NCI-H2227 (cell line): Measurements from ENCODE around the gene SNX9.
"Not testable (repeated sequence)": the region's sequence is repeated elsewhere in the genome, so short reads cannot be mapped to it uniquely, and the experiment has no call there.

Experiments
- DNase-seq: peaks from one replicate; lab custom pipeline; 2025; ENCODE audit not compliant: unreplicated experiment; lab: John Stamatoyannopoulos, UW

SNX9 gene

DNA sequence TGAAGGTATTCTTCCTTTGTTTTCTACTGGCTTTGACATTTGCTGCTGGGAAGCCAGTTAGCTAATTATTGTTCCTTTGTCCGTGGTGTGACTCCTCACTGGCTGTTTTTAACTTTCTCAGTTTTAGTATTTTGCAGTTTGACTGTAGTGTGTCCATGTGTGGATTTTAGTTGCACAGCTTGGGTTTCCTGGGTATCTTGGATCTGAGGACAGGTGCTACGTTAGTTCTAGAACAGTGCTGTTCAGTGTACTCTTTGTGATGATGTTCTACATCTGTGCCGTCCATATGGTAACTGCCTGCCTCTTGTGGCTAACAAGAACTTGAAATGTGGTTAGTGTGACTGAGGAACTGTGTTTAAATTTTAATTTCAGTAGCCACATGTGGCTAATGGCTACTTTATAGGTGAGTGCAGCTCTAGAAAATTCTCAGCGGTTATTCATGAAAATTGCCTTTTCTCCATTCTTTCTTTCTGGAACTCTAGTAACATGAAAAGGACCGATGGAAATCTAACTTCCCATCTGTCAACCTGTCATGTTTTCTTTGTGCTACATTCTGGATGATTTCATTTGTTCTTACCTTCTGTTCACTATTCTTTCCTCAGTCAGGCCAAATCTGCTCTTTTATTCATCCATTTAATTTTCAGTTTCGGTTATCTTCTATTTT lies 7.4 kb downstream of the SNX9 start:
- no peak for DNase-seq

DNA sequence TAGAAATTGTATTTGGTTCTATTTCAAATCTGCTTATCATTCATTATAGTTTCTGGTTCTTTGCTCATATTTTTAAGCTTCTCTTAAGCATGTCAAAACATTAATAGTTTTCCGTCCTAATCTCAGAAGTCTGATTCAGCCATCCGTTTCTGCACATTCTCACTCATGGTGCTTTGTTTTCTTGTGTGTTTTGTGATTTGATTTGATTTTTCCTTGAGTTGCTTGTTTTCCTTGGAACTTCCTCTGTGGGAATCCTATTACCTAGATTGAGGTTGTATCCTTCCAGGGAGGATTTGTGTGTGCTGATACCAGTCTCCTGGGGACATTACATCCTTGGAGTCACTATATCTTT lies 7.9 kb downstream of the SNX9 start:
- DNase-seq = no peak

DNA sequence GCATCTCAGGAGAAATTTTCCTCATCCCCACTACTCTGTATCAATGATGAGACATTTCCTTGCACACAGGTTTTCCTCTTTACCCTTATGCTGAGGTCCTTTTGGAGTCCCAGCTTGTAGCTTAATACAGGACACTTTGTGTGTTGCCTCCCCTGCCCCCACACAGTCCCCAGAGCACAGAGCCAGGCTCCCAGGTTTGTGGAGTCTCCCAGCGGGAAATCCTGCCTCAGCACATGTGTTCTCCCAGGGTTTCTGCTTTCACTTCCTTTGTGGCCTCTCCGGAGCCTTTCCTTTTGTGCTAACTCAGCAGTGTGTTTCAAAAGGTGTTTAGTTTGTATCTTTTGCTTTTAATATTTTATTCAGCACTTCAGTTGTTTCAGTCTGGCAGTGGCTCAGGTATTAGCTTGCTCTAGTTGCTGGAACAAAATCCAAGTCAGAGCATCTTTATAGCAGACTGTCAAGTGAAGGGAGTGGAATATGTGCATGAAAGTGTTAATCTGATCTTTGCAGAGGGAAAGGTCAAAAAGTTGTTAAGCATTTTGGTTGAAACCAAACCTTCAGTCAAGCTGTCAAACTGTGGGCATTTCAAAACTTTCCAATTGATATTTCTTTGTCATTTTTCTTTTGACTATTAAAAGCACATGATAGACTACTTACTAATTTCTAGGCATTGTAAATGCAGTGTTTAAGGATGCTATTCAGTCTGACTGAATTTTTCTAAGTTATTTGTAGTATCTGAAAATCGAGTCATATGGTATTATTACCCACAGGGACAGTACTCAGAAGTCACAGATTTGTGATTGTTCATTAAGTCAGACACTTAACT lies 8.6 kb downstream of the SNX9 start:
- DNase-seq = no peak

DNA sequence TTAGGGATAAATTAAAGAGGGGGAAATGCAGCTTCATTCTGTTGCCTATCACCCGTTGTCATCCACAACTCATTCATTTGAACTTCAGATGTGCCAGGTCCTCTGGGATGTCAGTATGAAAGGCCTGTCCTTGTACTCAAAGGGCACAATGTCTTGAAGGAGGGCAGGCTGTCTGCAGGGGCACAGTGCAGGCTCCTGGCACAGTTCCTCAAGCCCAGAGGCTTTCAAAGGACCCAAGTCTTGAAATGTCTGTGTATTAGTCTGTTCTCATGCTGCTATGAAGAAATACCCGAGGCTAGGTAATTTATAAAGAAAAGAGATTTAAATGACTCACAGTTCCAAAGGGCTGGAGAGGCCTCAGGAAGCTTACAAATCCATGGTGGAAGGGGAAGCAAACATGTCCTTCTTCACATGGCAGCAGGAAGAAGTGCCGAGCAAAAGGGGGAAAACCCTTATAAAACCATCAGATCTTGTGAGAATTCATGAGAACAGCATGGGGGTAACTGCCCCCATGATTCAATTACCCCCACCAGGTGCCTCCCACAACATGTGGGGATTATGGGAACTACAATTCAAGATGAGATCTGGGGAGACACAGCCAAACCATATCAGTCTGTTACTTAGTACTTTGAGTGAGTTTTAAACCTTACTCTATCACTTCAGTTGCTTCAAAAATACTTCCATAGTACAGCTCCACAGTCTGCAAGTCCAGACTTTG lies 9.4 kb downstream of the SNX9 start:
- DNase-seq = no peak

DNA sequence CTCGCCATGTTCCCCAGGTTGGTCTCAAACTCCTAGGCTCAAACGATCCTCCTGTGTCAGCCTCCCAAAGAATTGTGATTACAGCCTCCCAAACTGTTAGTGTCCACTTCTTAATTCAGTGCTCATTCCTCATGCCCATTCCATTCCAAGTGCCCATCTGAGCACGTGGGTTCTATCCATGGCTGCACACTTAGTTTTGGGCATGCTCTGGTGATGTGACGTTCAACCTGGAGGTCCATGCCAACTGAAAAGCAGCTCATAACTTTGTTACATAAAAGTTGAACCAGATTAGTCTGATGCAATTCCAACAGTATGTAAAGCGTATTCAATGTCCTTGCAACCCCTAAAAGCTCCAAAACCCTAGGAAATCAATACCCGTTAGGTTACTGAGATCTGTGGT lies 11.5 kb downstream of the SNX9 start:
- DNase-seq = no peak

DNA sequence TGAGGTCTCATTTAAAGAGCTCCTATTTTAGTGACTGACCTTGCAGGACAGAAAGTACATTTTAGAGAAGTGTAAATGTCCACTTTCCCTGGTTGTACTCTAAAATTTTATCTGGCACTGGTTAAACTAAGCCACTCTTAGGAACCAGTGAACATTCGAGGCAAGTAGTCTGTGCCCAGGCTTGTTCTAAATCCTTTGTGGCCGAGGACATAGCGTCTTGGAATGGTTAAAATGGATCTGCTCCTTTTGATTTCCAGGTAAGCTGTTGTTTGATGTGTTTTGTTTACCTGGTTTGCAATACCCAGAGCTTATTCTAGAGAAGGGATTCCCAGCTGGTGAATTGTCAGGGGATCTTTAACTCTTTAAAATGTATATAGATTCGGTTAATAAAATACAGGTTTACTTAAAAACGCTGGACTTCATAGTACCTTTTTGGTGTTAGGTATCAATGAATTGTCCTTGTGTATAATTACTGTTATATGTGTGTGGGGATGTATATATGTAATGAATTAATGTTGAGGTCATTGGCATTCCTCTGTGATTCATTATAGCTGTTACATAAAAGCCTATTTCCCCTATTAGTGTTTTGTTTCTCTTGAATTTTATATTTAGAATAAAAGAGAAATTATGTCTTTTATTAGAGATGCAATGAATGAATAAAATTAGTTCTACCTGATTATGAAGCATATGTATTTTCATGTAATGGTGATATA lies 15.8 kb downstream of the SNX9 start:
- no peak for DNase-seq

DNA sequence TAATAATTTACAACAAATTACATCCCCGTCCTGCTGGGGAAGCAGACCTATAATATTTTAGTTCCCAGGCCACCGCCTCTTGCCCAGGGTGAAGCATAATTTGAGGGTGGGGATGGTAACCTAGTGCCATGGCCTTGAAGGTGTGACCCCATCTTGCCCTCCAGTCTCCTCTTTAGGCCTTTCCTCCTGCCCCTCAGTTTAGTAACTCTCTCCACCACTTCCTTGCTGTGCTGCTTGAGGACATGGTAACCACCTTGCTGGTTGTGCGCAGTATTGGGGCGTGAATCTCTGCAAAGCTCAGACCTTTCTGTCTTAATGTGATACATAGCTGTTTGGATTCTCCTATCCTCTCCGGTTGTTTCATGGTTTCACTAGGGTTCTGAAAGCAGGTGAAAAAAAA lies 16.6 kb downstream of the SNX9 start:
- no peak for DNase-seq

DNA sequence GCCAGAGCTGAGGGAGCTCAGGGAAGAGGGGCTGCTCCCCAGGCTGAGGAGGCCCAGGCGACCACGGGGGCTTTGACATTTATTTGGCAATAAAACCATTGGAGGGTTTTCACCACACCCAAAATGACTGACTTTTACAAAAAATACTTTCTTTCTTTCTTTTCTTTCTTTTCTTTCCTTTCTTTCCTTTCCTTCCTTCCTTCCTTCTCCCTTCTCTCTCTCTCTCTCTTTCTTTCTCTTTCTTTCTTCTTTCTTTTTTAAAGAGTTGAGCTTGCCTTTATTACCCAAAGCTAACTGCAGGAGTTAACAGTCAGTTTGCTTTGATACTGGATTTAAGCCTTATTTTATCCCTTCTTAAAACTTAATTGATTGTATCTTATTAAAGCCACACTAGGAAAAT lies 17.2 kb downstream of the SNX9 start:
- no peak for DNase-seq

DNA sequence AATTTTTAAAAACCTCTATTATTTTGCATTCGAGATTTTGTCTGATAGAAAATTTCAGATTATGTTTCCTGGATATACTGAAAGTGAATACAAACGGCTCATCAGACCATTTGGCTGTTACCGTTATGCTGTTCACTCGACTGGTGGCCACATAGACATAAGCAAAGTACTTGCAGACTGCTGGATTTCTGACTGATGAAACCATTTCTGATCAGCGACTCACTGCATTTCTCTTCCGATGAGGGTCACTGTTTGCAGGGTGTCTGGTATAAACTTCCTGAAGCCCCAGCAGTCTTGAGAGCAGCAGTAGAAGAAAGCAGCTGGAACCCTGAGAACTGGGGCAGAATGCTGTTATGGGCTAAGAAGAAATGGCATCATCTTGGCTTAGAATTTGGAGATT lies 17.7 kb downstream of the SNX9 start:
- DNase-seq = no peak

DNA sequence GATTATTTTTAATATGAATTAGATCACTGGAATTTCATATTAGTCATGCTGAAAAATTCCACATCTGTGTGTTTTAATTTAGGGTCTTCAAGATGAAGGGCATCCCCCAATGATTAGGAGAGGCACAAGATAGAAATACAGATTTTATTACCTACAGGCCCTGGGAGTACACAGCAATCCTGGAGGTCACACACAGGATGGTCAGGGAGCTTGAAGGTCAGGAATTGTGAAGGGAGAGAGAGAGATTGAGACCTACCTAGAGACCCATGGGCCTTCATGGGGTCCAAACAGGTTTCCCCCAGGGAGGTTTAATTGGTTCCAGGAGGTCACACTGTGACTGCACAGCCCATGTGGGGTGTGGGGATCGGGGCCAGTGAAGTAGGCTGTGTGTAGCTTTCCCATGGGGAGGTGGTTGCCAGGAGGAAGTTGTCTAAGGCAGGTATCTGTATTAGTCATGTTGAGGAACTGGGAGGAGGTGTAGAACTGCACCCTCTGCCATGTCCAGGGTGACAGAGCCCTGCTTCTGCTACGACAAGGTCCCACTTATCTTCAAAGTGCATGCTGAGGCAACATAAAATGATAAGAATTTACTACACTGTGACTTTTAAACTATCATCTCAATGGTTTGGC lies 18.3 kb downstream of the SNX9 start:
- no peak for DNase-seq

DNA sequence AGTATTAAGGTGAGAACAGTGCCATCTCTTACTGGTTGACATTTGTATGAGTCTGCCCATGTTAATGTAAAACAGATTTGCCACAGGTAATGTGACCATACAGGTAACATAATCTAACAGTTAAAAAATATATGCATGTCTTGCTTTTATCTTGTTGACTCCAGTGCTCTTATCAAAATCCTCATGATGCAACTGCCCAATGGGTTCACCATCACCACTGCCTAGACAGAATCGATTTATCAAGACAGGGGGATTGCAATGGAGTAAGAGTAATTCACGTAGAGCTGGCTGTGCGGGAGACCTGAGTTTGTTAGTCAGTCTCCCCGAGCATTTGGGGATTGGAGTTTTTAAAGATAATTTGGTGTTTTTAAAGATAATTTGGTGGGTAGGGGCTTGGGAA lies 19.2 kb downstream of the SNX9 start:
- DNase-seq = no peak

DNA sequence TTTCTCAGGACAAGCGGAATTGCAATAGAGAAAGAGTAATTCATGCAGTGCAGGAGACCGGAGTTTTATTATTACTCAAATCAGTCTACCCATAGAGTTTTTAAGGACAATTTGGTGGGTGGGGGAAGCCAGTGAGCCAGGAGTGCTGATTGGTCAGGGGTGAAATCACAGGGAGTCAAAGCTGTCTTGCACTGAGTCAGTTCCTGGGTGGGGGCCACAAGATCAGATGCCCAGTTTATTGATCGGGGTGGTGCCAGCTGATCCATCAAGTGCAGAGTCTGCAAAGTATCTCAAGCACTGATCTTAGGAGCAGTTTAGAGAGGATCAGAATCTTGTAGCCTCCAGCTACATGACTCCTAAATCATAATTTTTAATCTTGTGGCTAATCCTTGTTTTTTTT lies 21.1 kb downstream of the SNX9 start:
- not testable (repeated sequence) for DNase-seq

DNA sequence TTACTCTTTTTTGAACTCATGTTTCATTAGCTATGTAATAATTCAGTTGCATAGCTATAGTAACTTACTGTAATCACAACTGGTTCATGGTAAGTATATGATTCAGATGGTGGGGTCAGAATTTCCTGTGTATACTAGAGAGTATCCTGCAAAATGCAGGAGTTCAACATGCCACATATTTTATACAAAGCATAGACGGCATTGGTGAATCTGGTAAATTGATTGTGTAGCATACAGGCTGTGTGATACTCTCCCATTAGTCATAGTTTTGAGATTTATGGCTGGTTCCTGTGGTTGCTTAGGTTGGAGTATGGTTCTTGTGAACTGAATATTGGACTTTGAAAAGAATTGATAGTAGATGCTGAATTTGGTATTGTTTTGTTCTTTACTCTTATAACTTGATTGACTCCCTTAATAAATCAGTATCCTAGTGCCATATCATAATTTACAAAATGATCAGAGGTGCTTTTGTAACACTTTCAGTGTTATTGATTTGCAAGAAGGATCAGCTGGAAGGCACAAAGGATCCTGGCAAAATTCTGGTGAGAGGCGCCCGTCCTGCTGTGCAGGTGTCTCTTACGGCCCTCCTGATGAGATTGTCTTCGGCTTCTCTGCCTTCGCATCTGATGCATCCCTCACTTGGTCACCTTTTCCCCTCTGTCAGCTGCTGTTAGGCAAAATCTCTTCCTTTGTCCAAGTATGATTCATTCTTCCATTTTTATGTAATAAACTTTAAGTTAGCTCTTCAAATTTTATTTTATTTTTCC lies 22.6 kb downstream of the SNX9 start:
- DNase-seq = no peak

DNA sequence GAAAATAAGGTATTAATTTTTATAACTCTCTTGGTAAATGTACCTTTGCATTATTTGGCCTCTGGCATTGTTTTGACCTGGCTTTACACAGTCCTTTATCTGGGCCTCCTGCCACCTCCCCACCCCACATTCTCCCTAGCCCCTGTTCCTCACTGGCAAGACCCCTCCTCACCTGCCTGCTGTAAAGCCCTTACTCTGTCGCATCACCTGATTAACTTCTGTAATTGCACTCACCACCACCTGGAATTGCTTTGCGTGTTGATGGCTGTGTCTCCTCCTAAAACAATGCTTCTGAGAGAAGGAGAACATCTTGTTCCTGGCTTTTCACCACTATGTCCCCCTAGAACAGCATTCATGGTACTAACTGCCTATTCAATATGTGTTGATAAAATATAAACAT lies 24.8 kb downstream of the SNX9 start:
- no peak for DNase-seq

DNA sequence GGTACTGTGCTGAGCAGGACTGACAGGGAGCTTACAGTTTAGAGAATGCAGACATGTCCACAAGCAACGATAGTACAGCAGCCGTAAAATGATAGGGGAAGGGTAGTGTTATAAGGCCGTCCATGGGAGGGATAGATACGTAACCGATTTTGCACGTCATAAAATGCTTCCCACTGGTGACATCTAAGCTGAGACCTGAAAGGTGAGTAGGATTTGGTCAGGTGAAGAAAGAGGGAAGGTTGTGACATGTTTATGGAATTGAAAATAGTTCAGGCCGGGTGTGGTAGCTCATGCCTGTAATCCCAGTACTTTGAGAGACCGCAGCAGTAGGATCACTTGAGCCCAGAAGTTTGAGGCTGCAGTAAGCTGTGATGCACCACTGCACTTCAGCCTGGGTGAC lies 25.6 kb downstream of the SNX9 start:
- DNase-seq = no peak

DNA sequence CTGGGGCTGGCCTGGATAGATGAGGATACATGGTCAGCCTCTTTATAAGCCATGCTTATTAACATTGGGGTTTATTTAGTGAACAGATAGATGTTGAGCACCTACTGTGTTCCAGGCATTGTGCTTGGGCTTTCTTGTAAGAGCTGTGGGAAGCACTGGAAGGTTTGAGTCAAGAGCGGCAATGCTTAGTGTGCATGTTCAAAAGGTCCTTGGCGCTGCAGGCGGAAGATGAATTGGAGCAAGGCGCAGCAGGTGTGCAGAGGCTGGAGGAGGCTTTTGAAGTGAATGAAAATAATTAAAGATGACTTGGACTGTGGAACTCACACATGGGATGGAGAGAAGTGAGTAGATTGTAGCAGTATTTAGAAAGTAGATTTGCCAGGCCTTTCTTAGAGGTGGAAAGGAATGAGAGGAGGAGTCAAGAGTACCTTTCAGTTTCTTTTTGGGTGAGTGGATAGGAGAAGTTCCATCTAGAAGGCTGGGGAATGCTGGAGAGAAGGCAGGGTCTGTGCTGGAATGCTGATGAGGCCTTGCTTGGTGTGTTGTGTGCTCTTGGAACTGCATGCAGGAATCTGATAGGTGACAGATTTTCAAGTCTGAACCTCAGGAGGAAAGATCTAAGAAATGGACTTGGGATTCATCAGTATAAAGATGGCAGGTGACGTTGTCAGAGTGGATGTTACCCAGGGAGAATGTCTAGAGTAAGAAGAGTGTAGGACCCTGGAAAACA lies 26.4 kb downstream of the SNX9 start:
- DNase-seq = no peak

DNA sequence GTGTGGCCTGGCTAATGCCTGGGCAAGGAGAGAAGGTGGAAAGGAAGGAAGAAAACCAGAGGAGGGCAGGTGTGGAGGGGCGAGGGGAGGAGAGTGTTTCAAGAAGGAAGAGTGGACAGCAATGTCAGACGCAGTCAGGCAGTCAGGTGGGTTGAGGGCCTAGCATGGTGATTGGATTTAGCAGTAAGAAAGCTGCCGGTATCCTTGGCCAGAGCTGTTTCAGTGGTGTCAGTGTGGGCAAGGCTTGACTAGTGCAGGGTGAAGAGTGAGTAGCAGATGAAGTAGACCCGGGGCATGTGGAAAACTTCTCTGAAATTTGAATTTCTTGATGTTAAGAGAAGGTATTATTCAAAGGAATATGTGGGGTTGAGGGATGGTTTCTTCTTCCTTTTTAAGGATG lies 27.0 kb downstream of the SNX9 start:
- no peak for DNase-seq

DNA sequence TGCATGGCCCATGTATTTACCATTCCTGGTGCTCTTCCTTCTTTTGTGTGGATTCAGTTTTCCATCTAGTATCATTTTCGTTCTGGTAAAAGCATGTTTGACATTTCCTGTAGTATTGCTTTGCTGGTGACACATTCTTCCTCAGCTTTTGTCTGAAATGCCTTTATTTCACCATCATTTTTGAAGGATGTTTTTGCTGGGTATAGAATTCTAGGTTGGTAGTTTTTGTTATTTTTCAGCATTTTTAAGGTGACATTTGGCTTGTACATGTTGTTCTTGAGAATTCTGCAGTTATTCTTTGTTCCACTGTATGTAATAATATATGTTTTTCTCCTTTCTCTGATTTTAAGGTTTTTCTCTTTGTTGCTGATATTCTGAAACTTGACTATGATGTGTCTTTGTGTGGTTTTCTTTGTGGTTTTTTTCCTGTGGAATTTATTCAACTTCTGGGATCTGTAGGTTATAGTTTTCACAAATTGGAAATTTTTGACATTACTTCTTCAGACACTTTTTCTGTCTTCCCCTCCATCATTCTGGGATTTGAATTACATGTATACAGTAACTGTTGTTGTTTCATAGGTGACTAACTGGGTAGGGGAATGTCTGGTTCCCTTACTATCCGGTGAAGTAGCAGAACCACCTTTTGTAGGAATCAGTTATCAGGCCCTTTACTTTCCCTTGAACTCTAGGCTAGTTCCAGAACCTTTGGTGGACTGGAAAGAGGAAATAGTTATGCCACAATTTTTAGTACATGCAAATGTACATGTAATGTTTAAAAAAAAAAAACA lies 30.2 kb downstream of the SNX9 start:
- DNase-seq = no peak

DNA sequence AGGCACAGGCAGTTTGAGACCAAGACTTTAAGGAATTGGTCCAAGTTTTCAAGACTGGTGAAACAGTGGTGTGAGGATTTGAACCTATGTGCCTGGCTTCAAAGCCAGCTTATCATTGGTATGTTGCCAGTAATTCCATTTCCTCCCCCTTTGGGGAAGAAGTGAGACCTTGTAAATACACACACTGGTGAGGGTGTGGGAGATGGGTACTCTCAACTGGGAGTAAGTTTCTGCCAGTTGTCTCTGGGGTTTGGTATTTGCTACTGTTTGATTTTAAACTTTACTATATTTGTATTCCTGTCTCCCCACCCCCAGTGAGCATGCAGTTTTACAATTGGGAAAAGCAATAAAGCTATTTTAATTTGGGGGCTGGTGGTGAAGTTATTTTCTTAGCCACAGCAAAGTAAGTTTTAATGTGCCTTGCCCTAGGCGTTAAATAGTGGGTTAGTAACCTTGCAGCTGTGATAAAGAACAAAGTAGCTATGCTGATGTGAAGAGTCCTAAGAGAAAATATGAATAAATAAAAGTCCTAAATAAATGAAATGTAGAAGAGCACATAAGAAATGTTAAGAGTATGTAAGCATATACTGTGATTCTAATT lies 31.0 kb downstream of the SNX9 start:
- no peak for DNase-seq
